Ovary (tissue), 9 donors: ENCODE data around the gene ACE. TPM values are rescaled to one million over a fixed set of nuclear protein-coding genes. Genes with fewer than 3 reads are reported as not detected.

Experiments used
- DNase-seq, 5 donors: peaks; one replicate each; pipeline ENCODE4 v3.0.0-alpha.2; 2019 to 2020
- H3K27ac ChIP-seq, 2 donors: fragments of 200-600 bp; one replicate each; pipeline versions ENCODE4 v1.5.1 to v1.8.0; 2019 to 2022
- H3K27me3 ChIP-seq: fragments of 200-600 bp; one replicate; pipeline ENCODE4 v1.8.0; 2022
- H3K36me3 ChIP-seq: fragments of 200-600 bp; sonication (generic); one replicate; pipeline ENCODE4 v1.5.1; 2019
- H3K4me1 ChIP-seq: one replicate; pipeline ENCODE4 v1.8.1; 2013; ENCODE audit warnings: mild to moderate bottlenecking, moderate library complexity; ENCODE audit not compliant: insufficient read depth
- H3K4me3 ChIP-seq: fragments of 200-600 bp; sonication (generic); one replicate; pipeline ENCODE4 v1.5.1; 2017
- H3K9me3 ChIP-seq, 2 donors: fragments of 200-600 bp in 1 of 2; sonication (generic) in 1 of 2; one replicate each; pipeline versions ENCODE4 v1.5.1 to v1.8.1; 2013 to 2019; ENCODE audit warnings: mild to moderate bottlenecking in 1 of 2, moderate library complexity in 1 of 2
- CTCF ChIP-seq, 3 donors: fragments of 450-650 bp in 2 of 3; fragments of 200-600 bp in 1 of 3; IDR thresholded peaks; one replicate each; pipeline versions ENCODE4 v1.5.1 to v1.8.0; 2016 to 2022; ENCODE audit warnings: antibody characterized with exemption in 3 of 3, mild to moderate bottlenecking in 1 of 3
- EP300 ChIP-seq: sonication (generic); formaldehyde crosslinking; IDR thresholded peaks from one replicate; pipeline ENCODE4 v1.6.1; 2017; ENCODE audit warnings: antibody characterized with exemption
- POLR2A ChIP-seq: fragments of 450-650 bp; IDR thresholded peaks from one replicate; pipeline ENCODE4 v1.6.1; 2017; ENCODE audit warnings: antibody characterized with exemption, mild to moderate bottlenecking, moderate library complexity
- WGBS, 3 donors: extraction: QIAGEN DNeasy Blood & Tissue Kit in 1 of 3; methylation state at CpG; one replicate each; pipeline versions ENCODE4 v1.1.5 to v1.1.7; 2013 to 2017; 5-methylcytosine and 5-hydroxymethylcytosine counted together
- intact Hi-C, 4 donors: fragments of 100-400 bp; cut with DNase I; formaldehyde crosslinking; loops; one replicate each; pipeline versions ENCODE4 v1.11.0 to v1.15.1; 2022 to 2023
- polyA plus RNA-seq, 2 donors: library from polyadenylated mRNA; stranded (reverse); fragments of 200-250 nt in 1 of 2; fragments of 350-450 nt in 1 of 2; fragmentation: Illumina TruSeq in 1 of 2; extraction: RNeasy Lipid Tissue Mini Kit (QIAGEN cat#74804) in 1 of 2; gene quantifications; one replicate each; pipeline ENCODE4 v1.2.3, GENCODE V29; 2013 to 2014
- total RNA-seq, 7 donors: library from RNA; depleted of rRNA in 2 of 7; stranded (reverse); fragments of >200 nt in 2 of 7; fragmentation: NEBNext Ultra II Directional in 3 of 7; extraction: Animal tissue kit (Norgen Biotek cat#: 25700) in 3 of 7; gene quantifications; one replicate each; pipeline versions ENCODE4 v1.1.0 to v1.2.4, GENCODE V29; 2016 to 2023
- donor health status: DM: no; HTN: no; CAD: no; lungs with moderate emphysema.
- donor health status: DM: no; HTN: no; CAD: no.
- donor health status: Bipolar disorder and iron deficiency.
- donor health status: DM: yes; HTN: yes; CAD: no.
- donor health status: DM: no; HTN: no; CAD: no.
- donor health status: DM: yes; HTN: yes; CAD: no.

The ACE gene
- total and polyA plus RNA-seq, 9 donors, result 2.9 to 8.1 (median 5.1) TPM

- 60 to 67% (median 66%) methylated on average over 4 of the region's 4 CpGs for WGBS, 3 donors
- H3K9me3 ChIP-seq, result no peaks in the 10 kb centered on the region
- intact Hi-C loops, result no loop called here
- no peak for DNase-seq
- H3K36me3 ChIP-seq, result no peaks in the 10 kb centered on the region
- H3K4me3 ChIP-seq, result no peak overlapping the region
- TF ChIP-seq CTCF (IDR thresholded peaks at IDR 0.05) (no peak), EP300 (no peak), POLR2A (no peak)
- no peaks in the 10 kb centered on the region for H3K4me1 ChIP-seq
- H3K27ac ChIP-seq, result no peak overlapping the region
- no peaks in the 10 kb centered on the region for H3K27me3 ChIP-seq
Measured at GRCh38 chr17:63455417-63455816, 21.4 kb upstream of the ACE start.

- TF ChIP-seq CTCF (IDR thresholded peaks at IDR 0.05), result no peak
- no peak for TF ChIP-seq EP300
- TF ChIP-seq POLR2A, result no peak
- no peaks in the 10 kb centered on the region for H3K9me3 ChIP-seq
- intact Hi-C loops, result no loop called here
- no peaks in the 10 kb centered on the region for H3K36me3 ChIP-seq
- H3K4me3 ChIP-seq, result no peak overlapping the region
- no peaks in the 10 kb centered on the region for H3K27me3 ChIP-seq
- no peak overlapping the region for H3K27ac ChIP-seq
- H3K4me1 ChIP-seq, result no peaks in the 10 kb centered on the region
- DNase-seq, result no peak
- WGBS, 3 donors, result 77 to 80% (median 78%) methylated on average over 4 of the region's 4 CpGs
Measured at GRCh38 chr17:63458478-63458877, 18.4 kb upstream of the ACE start.

- H3K27ac ChIP-seq, result no peak overlapping the region
- TF ChIP-seq POLR2A, result no peak
- no peak for TF ChIP-seq EP300
- TF ChIP-seq CTCF (IDR thresholded peaks at IDR 0.05), result no peak
- 57 to 61% (median 59%) methylated on average over 9 of the region's 9 CpGs for WGBS, 3 donors
Measured at GRCh38 chr17:63460018-63460417, 16.8 kb upstream of the ACE start.

GRCh38 chr17:63463771-63464170 lies 13.1 kb upstream of the ACE start:
- intact Hi-C loops, result no loop called here
- TF ChIP-seq POLR2A (no peak), CTCF (IDR thresholded peaks at IDR 0.05) (no peak), EP300 (no peak)
- 12 to 21% (median 15%) methylated on average over 3 of the region's 3 CpGs for WGBS, 3 donors
- no peak for DNase-seq
- H3K9me3 ChIP-seq, result no peaks in the 10 kb centered on the region
- no peak overlapping the region for H3K4me3 ChIP-seq
- H3K4me1 ChIP-seq, result no peaks in the 10 kb centered on the region
- no peaks in the 10 kb centered on the region for H3K36me3 ChIP-seq
- no peak overlapping the region for H3K27ac ChIP-seq
- no peaks in the 10 kb centered on the region for H3K27me3 ChIP-seq

More at GRCh38 chr17:63460018-63460417, 16.8 kb upstream of the ACE start:
- intact Hi-C loops, result no loop called here
- no peaks in the 10 kb centered on the region for H3K36me3 ChIP-seq
- no peaks in the 10 kb centered on the region for H3K4me1 ChIP-seq
- no peak for DNase-seq
- H3K9me3 ChIP-seq, result no peaks in the 10 kb centered on the region
- H3K4me3 ChIP-seq, result no peak overlapping the region
- no peaks in the 10 kb centered on the region for H3K27me3 ChIP-seq
